Breast epithelium (tissue), 3 donors: ENCODE data around the gene NUDT17.

ENCODE experiments used
- CTCF ChIP-seq, 3 donors: fragments of 450-650 bp; IDR thresholded peaks; one replicate each; pipeline ENCODE4 v1.5.1; 2016 to 2017; ENCODE audit warnings: antibody characterized with exemption in 3 of 3, mild to moderate bottlenecking in 3 of 3, moderate library complexity in 3 of 3
- POLR2A ChIP-seq: fragments of 450-650 bp; IDR thresholded peaks from one replicate; pipeline ENCODE4 v1.6.1; 2016; ENCODE audit warnings: antibody characterized with exemption, mild to moderate bottlenecking, moderate library complexity

- TF ChIP-seq POLR2A (no peak), CTCF (IDR thresholded peaks at IDR 0.05) (no peak)
Observed at GRCh38 chr1:145886816-145887215, 41.4 kb downstream of the NUDT17 start.
